MM.1S (cell line): ENCODE data around the gene SORL1.

Experiments
- CTCF ChIP-seq: fragments of 300-600 bp; sonication (generic); IDR thresholded peaks from 2 replicates; pipeline ENCODE4 v1.5.1; 2016; ENCODE audit warnings: antibody characterized with exemption, low read length, mixed read lengths
- EZH2 ChIP-seq: fragments of 300-600 bp; sonication (generic); optimal IDR thresholded peaks from 2 replicates; pipeline ENCODE3; 2017; ENCODE audit warnings: low read depth, mild to moderate bottlenecking, antibody characterized with exemption, low read length, mixed read lengths

DNA sequence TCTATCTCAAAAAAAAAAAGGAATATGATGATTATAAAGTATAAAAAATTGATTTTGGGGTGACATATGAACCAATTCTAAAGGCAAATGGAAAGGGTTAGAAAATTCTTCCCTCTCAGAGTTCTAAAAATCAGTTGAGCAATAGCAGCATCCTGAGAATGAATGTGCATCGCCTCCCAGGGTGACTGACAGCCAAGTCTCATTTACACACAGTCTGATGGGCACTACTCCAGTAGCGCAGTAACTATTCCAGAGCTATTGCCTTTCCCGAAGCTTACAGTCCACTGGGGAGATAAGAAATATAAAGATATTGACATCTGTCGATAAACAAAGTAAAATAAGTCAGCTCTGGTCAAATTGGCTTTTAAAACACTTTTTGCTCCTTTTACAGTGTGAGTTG is 32.3 kb upstream of the SORL1 start:
- TF ChIP-seq EZH2 (no peak), CTCF (no peak)
